Osteocyte (in vitro differentiated cells): Measurements from ENCODE around the gene SRCAP. TPM values are rescaled to one million over a fixed set of nuclear protein-coding genes. Genes with fewer than 3 reads are reported as not detected.

Experiments used
- DNase-seq: peaks from one replicate; pipeline ENCODE4 v3.0.0; 2021; ENCODE audit warnings: mixed read lengths; ENCODE audit not compliant: unreplicated experiment; ENCODE audit errors: extremely low spot score
- H3K27ac Mint-ChIP-seq: one replicate; pipeline ENCODE4 v1.8.0; 2021; ENCODE audit warnings: mild to moderate bottlenecking, mixed read lengths; ENCODE audit not compliant: unreplicated experiment
- H3K27me3 Mint-ChIP-seq: one replicate; pipeline ENCODE4 v1.8.0; 2021; ENCODE audit warnings: mixed read lengths; ENCODE audit not compliant: unreplicated experiment
- H3K36me3 Mint-ChIP-seq: one replicate; pipeline ENCODE4 v1.8.0; 2021; ENCODE audit warnings: mixed read lengths; ENCODE audit not compliant: unreplicated experiment
- H3K4me1 Mint-ChIP-seq: one replicate; pipeline ENCODE4 v1.8.0; 2021; ENCODE audit warnings: mixed read lengths; ENCODE audit not compliant: unreplicated experiment
- H3K4me3 Mint-ChIP-seq: one replicate; pipeline ENCODE4 v1.8.0; 2021; ENCODE audit warnings: mild to moderate bottlenecking, moderate library complexity, mixed read lengths; ENCODE audit not compliant: unreplicated experiment
- H3K9me3 Mint-ChIP-seq: one replicate; pipeline ENCODE4 v1.8.0; 2021; ENCODE audit warnings: mixed read lengths; ENCODE audit not compliant: unreplicated experiment
- total RNA-seq: library from RNA; stranded (reverse); gene quantifications from 2 replicates; pipeline ENCODE4 v1.2.1, GENCODE V29; 2021
- TF ChIP-seq, protein P1 (sequence below): fragments of 200-600 bp; sonication (generic); IDR thresholded peaks from 2 replicates; pipeline ENCODE4 v1.5.0; 2021; ENCODE audit warnings: antibody characterized with exemption, mild to moderate bottlenecking, moderate library complexity

The SRCAP gene
- total RNA-seq, 1 donor from 2014 or later = 69.2 TPM

DNA sequence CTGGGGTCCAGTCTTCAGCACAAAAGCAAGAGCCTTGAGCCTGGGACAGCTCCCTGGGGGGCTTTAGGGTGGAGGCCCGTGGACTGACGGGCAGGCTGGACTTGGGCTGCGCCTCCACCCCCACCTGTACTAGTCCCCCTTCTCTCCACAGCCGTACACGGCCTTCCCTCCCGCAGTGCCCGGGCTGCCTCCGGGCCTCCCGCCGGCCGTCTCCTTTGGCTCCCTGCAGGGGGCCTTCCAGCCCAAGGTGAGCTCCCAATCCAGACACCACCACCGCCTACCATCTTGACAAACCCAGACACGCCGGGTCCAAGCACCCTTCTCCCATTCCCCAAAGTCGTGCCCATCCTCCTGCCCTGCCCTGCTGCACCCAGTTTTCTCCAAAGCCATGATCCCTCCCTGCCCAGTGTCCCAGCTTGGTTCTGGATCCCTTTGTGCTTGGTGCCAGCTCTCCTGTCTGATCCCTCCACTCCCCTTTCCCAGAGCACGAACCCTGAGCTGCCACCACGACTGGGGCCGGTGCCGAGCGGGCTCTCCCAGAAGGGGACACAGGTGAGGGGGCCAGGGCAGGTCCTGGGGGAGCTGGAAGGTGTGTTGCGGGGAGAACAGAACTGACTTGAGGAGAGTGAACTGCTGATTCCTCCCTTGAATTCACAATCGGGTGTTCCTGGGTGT, 33.7 kb upstream of the SRCAP start:
- peaks cover 22% of the 10 kb centered on the region for H3K4me1 Mint-ChIP-seq
- no peak overlapping the region for H3K4me3 Mint-ChIP-seq
- H3K27ac Mint-ChIP-seq = no peak overlapping the region
- no peak for DNase-seq
- H3K27me3 Mint-ChIP-seq = no peaks in the 10 kb centered on the region
- TF ChIP-seq, protein P1, sequence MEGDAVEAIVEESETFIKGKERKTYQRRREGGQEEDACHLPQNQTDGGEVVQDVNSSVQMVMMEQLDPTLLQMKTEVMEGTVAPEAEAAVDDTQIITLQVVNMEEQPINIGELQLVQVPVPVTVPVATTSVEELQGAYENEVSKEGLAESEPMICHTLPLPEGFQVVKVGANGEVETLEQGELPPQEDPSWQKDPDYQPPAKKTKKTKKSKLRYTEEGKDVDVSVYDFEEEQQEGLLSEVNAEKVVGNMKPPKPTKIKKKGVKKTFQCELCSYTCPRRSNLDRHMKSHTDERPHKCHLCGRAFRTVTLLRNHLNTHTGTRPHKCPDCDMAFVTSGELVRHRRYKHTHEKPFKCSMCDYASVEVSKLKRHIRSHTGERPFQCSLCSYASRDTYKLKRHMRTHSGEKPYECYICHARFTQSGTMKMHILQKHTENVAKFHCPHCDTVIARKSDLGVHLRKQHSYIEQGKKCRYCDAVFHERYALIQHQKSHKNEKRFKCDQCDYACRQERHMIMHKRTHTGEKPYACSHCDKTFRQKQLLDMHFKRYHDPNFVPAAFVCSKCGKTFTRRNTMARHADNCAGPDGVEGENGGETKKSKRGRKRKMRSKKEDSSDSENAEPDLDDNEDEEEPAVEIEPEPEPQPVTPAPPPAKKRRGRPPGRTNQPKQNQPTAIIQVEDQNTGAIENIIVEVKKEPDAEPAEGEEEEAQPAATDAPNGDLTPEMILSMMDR = no peak
- H3K36me3 Mint-ChIP-seq = peaks cover 39% of the 10 kb centered on the region
- no peaks in the 10 kb centered on the region for H3K9me3 Mint-ChIP-seq

DNA sequence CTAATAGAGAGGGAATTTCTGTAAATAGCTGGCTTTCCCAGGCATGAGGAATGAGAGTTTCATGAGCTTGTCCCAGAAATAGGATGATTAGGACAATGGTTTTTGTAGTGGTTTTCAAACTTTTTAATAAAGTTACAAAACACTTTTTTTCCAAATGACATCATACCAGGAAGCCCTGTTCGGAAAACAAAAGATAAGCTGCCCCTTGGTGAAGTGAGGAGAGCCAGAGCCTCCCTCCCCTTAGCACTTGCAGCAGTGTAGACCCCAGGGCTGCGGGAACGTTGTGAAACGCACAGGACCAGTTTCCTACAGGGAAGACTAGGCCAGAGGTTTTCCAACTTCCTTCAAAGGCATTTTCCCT, 33.2 kb upstream of the SRCAP start:
- TF ChIP-seq, protein P1 = no peak
- Mint-ChIP-seq H3K27ac (no peak overlapping the region), H3K27me3 (no peaks in the 10 kb centered on the region), H3K9me3 (no peaks in the 10 kb centered on the region), H3K4me3 (no peak overlapping the region), H3K4me1 (peaks cover 17% of the 10 kb centered on the region), H3K36me3 (peaks cover 38% of the 10 kb centered on the region)
- no peak for DNase-seq

DNA sequence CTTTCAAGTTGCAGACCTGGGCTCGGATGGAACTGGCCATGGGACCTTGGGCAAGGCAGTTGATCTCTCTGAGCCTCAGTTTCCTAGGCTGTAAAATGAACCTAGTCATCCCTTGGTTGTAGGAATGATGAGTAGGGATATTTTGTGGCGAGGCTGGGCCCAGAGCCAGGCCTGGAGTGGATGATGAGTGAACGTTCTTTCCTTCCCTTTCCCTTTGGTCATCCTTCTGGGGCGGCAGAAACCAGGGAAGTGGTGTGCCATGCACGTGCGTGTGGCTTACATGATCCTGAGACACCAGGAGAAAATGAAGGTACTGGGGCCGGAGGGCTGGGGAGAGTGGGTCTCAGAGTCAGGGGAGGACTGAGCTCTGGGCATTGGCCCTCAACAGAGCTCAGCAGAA, 32.3 kb upstream of the SRCAP start:
- Mint-ChIP-seq H3K4me3 (no peak overlapping the region), H3K27ac (no peak overlapping the region), H3K27me3 (no peaks in the 10 kb centered on the region), H3K4me1 (peaks cover 9% of the 10 kb centered on the region), H3K9me3 (no peaks in the 10 kb centered on the region), H3K36me3 (peaks cover 36% of the 10 kb centered on the region)
- no peak for DNase-seq
- TF ChIP-seq, protein P1 = no peak

DNA sequence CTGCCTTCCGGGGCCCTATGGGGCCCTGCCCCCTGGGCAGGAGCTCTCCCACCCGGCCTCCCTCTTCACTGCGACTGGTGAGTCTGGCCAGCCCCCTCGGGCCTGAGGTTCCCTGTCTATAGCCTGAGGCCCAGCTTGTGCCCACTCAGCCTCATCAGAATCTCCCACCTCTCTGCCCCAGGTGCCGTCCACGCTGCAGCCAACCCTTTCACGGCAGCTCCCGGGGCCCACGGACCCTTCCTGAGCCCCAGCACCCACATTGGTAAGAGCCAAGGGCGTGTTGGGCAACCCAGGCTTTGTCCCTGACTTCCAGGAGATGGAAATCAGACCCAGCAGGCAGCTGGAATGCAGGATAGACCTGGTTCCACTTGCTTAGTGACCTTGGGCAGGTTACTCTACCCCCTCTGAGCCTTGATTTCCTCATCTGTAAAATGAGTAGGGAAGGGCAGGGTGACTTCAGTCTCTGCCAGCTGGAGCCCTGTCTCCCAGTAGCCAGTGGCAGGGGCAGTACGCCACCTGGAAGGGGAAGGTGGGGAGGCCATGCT, 31.5 kb upstream of the SRCAP start:
- no peak overlapping the region for H3K4me3 Mint-ChIP-seq
- H3K27me3 Mint-ChIP-seq = no peaks in the 10 kb centered on the region
- H3K9me3 Mint-ChIP-seq = no peaks in the 10 kb centered on the region
- H3K4me1 Mint-ChIP-seq = peaks cover 6% of the 10 kb centered on the region
- DNase-seq = no peak
- TF ChIP-seq, protein P1 = no peak
- H3K36me3 Mint-ChIP-seq = peaks cover 36% of the 10 kb centered on the region
- no peak overlapping the region for H3K27ac Mint-ChIP-seq

DNA sequence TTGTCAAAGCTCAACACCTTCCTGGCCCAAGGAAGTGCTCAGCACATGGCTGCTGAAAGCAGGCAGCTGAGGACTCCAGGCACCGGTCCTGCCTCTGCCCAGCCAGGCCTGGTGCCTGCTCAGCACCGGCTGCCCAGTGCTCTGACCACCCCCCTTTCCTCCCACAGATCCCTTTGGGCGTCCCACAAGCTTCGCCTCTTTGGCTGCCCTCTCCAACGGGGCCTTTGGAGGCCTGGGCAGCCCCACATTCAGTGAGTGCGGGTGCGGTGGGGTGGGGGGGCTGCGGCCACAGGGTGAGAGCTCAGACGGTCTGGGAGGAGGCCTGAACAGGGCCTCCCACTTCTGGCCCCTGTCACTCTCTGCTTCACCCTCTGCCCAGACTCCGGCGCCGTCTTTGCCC, 30.6 kb upstream of the SRCAP start:
- Mint-ChIP-seq H3K27me3 (no peaks in the 10 kb centered on the region), H3K4me3 (no peak overlapping the region), H3K36me3 (peaks cover 32% of the 10 kb centered on the region), H3K4me1 (peaks cover 4% of the 10 kb centered on the region), H3K27ac (no peak overlapping the region), H3K9me3 (no peaks in the 10 kb centered on the region)
- no peak for DNase-seq
- TF ChIP-seq, protein P1 = no peak
